Brain microvascular endothelial cell (primary cell): ENCODE measurements around the gene GAREM1.
"Not testable (repeated sequence)": the region's sequence is repeated elsewhere in the genome, so short reads cannot be mapped to it uniquely, and the experiment has no call there.

Source experiments
- DNase-seq: peaks from one replicate; pipeline ENCODE4 v3.0.0-alpha.2; 2020
- H3K27ac ChIP-seq: fragments of 250-450 bp; sonication (Bioruptor Pico); 2 replicates; pipeline ENCODE4 v1.5.1; 2020; ENCODE audit warnings: mild to moderate bottlenecking, moderate library complexity
- H3K27me3 ChIP-seq: fragments of 250-450 bp; sonication (Bioruptor Pico); replicated peaks from 2 replicates; pipeline ENCODE4 v1.5.1; 2020; ENCODE audit warnings: mild to moderate bottlenecking
- H3K36me3 ChIP-seq: fragments of 250-450 bp; sonication (Bioruptor Pico); replicated peaks from 2 replicates; pipeline ENCODE4 v1.5.1; 2020; ENCODE audit warnings: mild to moderate bottlenecking
- H3K4me3 ChIP-seq: 2 replicates; pipeline ENCODE4 v1.5.1; 2011; ENCODE audit warnings: low read depth, mild to moderate bottlenecking, control low read depth, low read length, moderate library complexity
- CTCF ChIP-seq: IDR thresholded peaks from 2 replicates; pipeline ENCODE4 v1.5.1; 2011; ENCODE audit warnings: low read depth, mild to moderate bottlenecking, moderate library complexity, low read length, control low read depth, inconsistent platforms; ENCODE audit errors: missing control alignments
- in situ Hi-C: cut with HindIII; loops from 2 replicates; pipeline ENCODE4 v1.10.0; 2017; ENCODE audit warnings: low sequenced_read_pairs, low pct_ligation_motif_present

The GAREM1 gene

GRCh38 chr18:32483002-32483401 lies 12.3 kb upstream of the GAREM1 start:
- H3K27ac ChIP-seq = no peak overlapping the region
- DNase-seq = no peak
- no peaks in the 10 kb centered on the region for H3K27me3 ChIP-seq
- H3K36me3 ChIP-seq = no peaks in the 10 kb centered on the region
- in situ Hi-C loops = no loop called here
- no peak for TF ChIP-seq CTCF
- H3K4me3 ChIP-seq = no peak overlapping the region

DNA sequence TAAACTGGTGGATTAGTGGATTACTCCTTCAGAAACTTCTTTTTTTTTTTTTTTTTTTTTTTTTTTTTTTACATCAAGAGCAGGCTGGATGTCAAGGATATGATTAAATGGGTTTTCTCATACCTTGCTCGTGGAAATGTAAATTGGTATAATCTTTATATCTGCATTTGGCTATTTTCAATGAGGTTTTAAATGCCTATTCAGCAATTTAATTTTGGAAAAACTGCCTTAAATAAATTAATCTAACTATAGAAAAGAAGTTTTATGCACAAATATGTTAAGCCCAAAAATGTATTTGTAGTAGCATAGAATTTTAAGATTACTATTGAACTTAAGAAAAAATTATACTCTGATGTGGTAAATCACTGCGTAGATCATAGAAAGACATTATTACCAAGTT lies 11.4 kb upstream of the GAREM1 start:
- H3K36me3 ChIP-seq = no peaks in the 10 kb centered on the region

DNA sequence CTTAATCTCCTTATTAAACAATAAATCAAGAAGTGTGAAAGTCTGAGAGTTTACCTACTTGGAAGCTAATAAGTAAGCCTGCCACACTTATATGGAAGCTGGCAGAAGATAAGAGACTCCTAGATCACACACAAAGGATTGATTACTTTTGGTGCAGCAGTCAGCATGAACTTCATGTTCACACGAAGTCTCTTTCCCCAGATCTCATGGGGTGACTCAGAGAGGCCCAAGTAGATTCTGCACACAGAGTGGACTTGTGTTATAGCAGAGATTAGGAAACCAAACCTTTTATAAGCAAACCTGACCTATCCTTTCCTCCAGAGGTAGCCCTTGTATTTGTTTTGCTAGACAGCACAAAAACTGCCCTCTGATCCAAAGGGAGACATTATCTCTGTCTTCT lies 9.9 kb upstream of the GAREM1 start:
- TF ChIP-seq CTCF = no peak
- in situ Hi-C loops = no loop called here
- Histone ChIP-seq H3K36me3 (no peaks in the 10 kb centered on the region), H3K4me3 (no peak overlapping the region), H3K27ac (no peak overlapping the region), H3K27me3 (no peaks in the 10 kb centered on the region)
- no peak for DNase-seq

More for the DNA sequence above, 11.4 kb upstream of the GAREM1 start:
- in situ Hi-C loops = no loop called here
- H3K27me3 ChIP-seq = no peaks in the 10 kb centered on the region
- no peak for TF ChIP-seq CTCF
- no peak overlapping the region for H3K4me3 ChIP-seq
- H3K27ac ChIP-seq = no peak overlapping the region
- no peak for DNase-seq

GRCh38 chr18:32478807-32479206 lies 8.1 kb upstream of the GAREM1 start:
- Histone ChIP-seq H3K27me3 (no peaks in the 10 kb centered on the region), H3K4me3 (no peak overlapping the region), H3K27ac (no peak overlapping the region), H3K36me3 (no peaks in the 10 kb centered on the region)
- in situ Hi-C loops = no loop called here
- no peak for DNase-seq
- TF ChIP-seq CTCF = no peak

DNA sequence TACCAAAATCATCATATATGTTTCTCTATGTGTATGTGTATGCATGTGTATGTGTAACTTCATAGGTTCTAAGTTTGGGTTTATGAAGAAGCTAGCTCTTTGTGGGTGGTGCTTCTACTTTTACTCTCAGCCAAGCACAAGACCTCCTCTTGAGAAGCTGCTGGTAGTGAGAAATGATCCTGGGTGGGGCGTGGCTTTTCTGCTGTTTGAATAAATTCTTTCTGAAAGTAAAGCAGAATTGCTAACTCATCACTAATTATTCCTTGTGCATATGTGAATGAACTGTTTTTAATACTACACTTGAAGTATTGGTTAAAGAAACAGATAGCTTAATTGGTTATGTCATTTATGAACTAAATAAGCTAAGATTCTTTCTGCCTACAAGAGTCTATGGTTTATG lies 7.6 kb upstream of the GAREM1 start:
- Histone ChIP-seq H3K27me3 (no peaks in the 10 kb centered on the region), H3K4me3 (no peak overlapping the region), H3K27ac (no peak overlapping the region), H3K36me3 (no peaks in the 10 kb centered on the region)
- DNase-seq = no peak
- in situ Hi-C loops = no loop called here
- TF ChIP-seq CTCF = no peak

DNA sequence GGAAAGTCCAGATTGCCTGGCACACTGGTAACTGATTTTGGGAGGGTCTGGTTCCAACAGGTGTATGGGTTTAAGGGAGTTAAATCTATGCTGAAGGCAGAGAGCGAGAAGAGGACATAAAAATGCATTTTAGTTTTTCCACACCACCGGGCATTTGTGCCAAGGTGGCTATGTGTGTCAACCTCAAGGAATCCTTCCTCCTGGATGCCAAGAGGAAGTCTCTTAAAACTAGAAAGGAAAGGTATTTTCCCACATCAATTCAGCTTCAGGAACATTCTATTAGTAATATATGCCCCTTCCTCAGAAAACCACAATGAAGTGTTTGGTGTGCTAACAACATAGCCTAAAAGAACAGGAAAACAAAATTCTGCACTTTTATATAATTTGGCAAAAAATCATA lies 5.4 kb upstream of the GAREM1 start:
- no peak for DNase-seq

GRCh38 chr18:32475069-32475468 lies 4.4 kb upstream of the GAREM1 start:
- DNase-seq, H3K36me3 ChIP-seq, H3K4me3 ChIP-seq, in situ Hi-C loops, H3K27ac ChIP-seq, H3K27me3 ChIP-seq: not testable (repeated sequence)

More for the DNA sequence above, 5.4 kb upstream of the GAREM1 start:
- Histone ChIP-seq H3K4me3 (no peak overlapping the region), H3K27me3 (no peaks in the 10 kb centered on the region), H3K36me3 (no peaks in the 10 kb centered on the region), H3K27ac (no peak overlapping the region)
- in situ Hi-C loops = no loop called here
- TF ChIP-seq CTCF = no peak
